ENCODE results near the gene OR8J1. TPM values are rescaled to one million over a fixed set of nuclear protein-coding genes. Genes with fewer than 3 reads are reported as not detected.

The OR8J1 gene
- total RNA-seq, 1 experiment from 2014 or later: not detected

DNA sequence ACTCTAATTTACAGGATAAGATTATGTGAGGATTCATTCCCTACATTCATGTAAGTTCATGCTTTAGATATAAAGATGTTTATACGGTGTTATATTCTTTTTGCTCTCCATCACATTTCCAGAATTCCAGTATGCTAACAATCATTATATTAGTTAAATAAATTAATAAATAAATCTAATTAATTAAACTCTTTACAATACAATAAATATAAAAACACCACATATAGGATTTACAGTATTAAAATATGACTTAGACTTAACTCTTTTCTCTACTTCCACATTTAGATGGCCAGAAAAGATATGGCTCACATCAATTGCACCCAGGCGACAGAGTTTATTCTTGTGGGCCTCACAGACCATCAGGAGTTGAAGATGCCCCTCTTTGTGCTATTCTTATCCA lies 21.2 kb downstream of the OR8J1 start, which contains the start of gene OR8U1:
TSS of gene OR8U1 (plus strand) at position 301 of the 400 bp plus-strand sequence. CDS start at position 301, 0 bp downstream.
- no peak within 1 kb of the TSS for H3K27ac ChIP-seq (ENCODE audit: low read depth, low read length)
- no peak for ATAC-seq
- TF ChIP-seq ZNF274 (IDR thresholded peaks at IDR 0.05; ENCODE audit: low read depth, low read length) (no peak), CTCF (IDR thresholded peaks at IDR 0.05 in 2 of 3, conservative IDR thresholded peaks at IDR 0.05 in 1 of 3; ENCODE audit: borderline replicate concordance in 1 of 3, insufficient read depth in 1 of 3, low read depth in 2 of 3, low read length in 2 of 3) (no peak), JUND (IDR thresholded peaks at IDR 0.05) (no peak), POLR2AphosphoS5 (IDR thresholded peaks at IDR 0.05; ENCODE audit: low read depth, low read length) (no peak), ZFX (IDR thresholded peaks at IDR 0.05) (no peak), YY1 (IDR thresholded peaks at IDR 0.05; ENCODE audit: extremely low read depth, insufficient replicate concordance, low read depth, low read length) (no peak), EZH2phosphoT487 (IDR thresholded peaks at IDR 0.05; ENCODE audit: borderline replicate concordance) (no peak), CEBPB (IDR thresholded peaks at IDR 0.05; ENCODE audit: low read depth) (no peak), TCF7L2 (IDR thresholded peaks at IDR 0.05; ENCODE audit: borderline replicate concordance, extremely low read depth, insufficient read depth, insufficient read length) (no peak), EGR1 (IDR thresholded peaks at IDR 0.05; ENCODE audit: low read depth) (no peak), ELF1 (IDR thresholded peaks at IDR 0.05; ENCODE audit: borderline replicate concordance, low read depth) (no peak), POLR2A (IDR thresholded peaks at IDR 0.05; ENCODE audit: borderline replicate concordance, extremely low read depth, insufficient read depth, insufficient read length) (no peak), SIN3A (IDR thresholded peaks at IDR 0.05; ENCODE audit: low read depth) (no peak), SRF (IDR thresholded peaks at IDR 0.05; ENCODE audit: low read depth) (no peak), FOSL1 (IDR thresholded peaks at IDR 0.05; ENCODE audit: low read depth) (no peak)
- TF ChIP-seq, protein P1, sequence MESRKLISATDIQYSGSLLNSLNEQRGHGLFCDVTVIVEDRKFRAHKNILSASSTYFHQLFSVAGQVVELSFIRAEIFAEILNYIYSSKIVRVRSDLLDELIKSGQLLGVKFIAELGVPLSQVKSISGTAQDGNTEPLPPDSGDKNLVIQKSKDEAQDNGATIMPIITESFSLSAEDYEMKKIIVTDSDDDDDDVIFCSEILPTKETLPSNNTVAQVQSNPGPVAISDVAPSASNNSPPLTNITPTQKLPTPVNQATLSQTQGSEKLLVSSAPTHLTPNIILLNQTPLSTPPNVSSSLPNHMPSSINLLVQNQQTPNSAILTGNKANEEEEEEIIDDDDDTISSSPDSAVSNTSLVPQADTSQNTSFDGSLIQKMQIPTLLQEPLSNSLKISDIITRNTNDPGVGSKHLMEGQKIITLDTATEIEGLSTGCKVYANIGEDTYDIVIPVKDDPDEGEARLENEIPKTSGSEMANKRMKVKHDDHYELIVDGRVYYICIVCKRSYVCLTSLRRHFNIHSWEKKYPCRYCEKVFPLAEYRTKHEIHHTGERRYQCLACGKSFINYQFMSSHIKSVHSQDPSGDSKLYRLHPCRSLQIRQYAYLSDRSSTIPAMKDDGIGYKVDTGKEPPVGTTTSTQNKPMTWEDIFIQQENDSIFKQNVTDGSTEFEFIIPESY (IDR thresholded peaks at IDR 0.05; ENCODE audit: extremely low read depth, insufficient replicate concordance, low read length): no peak
- TF ChIP-seq, protein P2, sequence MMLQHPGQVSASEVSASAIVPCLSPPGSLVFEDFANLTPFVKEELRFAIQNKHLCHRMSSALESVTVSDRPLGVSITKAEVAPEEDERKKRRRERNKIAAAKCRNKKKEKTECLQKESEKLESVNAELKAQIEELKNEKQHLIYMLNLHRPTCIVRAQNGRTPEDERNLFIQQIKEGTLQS (IDR thresholded peaks at IDR 0.05): no peak
- no peaks in the 10 kb centered on the region for H3K79me2 ChIP-seq (ENCODE audit: insufficient read depth, low read length)
- no TSS peak for BruUV-seq (replicated peaks)
- H2AFZ ChIP-seq (ENCODE audit: low read depth, low read length, poor library complexity, severe bottlenecking): no peak within 1 kb of the TSS
- H3K9ac ChIP-seq (ENCODE audit: low read length): no peak within 1 kb of the TSS
- no peak within 1 kb of the TSS for H3K4me3 ChIP-seq (replicated peaks in 1 of 2; ENCODE audit: low read depth in 1 of 2, low read length in 2 of 2)
- H3K9me2 ChIP-seq (ENCODE audit: insufficient read depth): no peaks in the 10 kb centered on the region
- RAD21 ChIA-PET (ENCODE audit: low non-redundant PET in 1 of 2, low total read pairs in 2 of 2, uncharacterized antibody in 2 of 2, unreplicated experiment in 2 of 2): no interaction called here
- no peaks in the 10 kb centered on the region for H3K36me3 ChIP-seq (ENCODE audit: control insufficient read depth in 1 of 2, insufficient read depth in 2 of 2, low read length in 2 of 2)
- CTCF ChIA-PET: no interaction called here
- intact Hi-C loops (cut with micrococcal nuclease): no loop called here
- H3K9me3 ChIP-seq (ENCODE audit: control insufficient read depth in 1 of 2, insufficient read depth in 1 of 2, low read depth in 1 of 2, low read length in 2 of 2): peaks cover 13 to 18% of the 10 kb centered on the region in 2 experiments; a peak in 3 of 4 replicates
- no peaks in the 10 kb centered on the region for H4K20me1 ChIP-seq (ENCODE audit: insufficient read depth)
- H3K4me1 ChIP-seq (ENCODE audit: control insufficient read depth in 1 of 2, insufficient read depth in 2 of 2, low read length in 2 of 2): no peaks in the 10 kb centered on the region
- DNase-seq (ENCODE audit: low read depth, low spot score): no peak
- POLR2A ChIA-PET: no interaction called here
- no peak within 1 kb of the TSS for H3K4me2 ChIP-seq (ENCODE audit: low read length)
- H3K27me3 ChIP-seq (ENCODE audit: insufficient read depth, low read length): no peaks in the 10 kb centered on the region

Data from HCT116 (cell line).